Brain microvascular endothelial cell (primary cell): ENCODE measurements around the gene NACAD.

Experiments used
- DNase-seq: peaks from one replicate; pipeline ENCODE4 v3.0.0-alpha.2; 2020
- H3K27ac ChIP-seq: fragments of 250-450 bp; sonication (Bioruptor Pico); 2 replicates; pipeline ENCODE4 v1.5.1; 2020; ENCODE audit warnings: mild to moderate bottlenecking, moderate library complexity
- H3K27me3 ChIP-seq: fragments of 250-450 bp; sonication (Bioruptor Pico); replicated peaks from 2 replicates; pipeline ENCODE4 v1.5.1; 2020; ENCODE audit warnings: mild to moderate bottlenecking
- H3K36me3 ChIP-seq: fragments of 250-450 bp; sonication (Bioruptor Pico); replicated peaks from 2 replicates; pipeline ENCODE4 v1.5.1; 2020; ENCODE audit warnings: mild to moderate bottlenecking
- H3K4me3 ChIP-seq: 2 replicates; pipeline ENCODE4 v1.5.1; 2011; ENCODE audit warnings: low read depth, mild to moderate bottlenecking, control low read depth, low read length, moderate library complexity
- CTCF ChIP-seq: IDR thresholded peaks from 2 replicates; pipeline ENCODE4 v1.5.1; 2011; ENCODE audit warnings: low read depth, mild to moderate bottlenecking, moderate library complexity, low read length, control low read depth, inconsistent platforms; ENCODE audit errors: missing control alignments
- in situ Hi-C: cut with HindIII; loops from 2 replicates; pipeline ENCODE4 v1.10.0; 2017; ENCODE audit warnings: low sequenced_read_pairs, low pct_ligation_motif_present

The NACAD gene

GRCh38 chr7:45033931-45034290 is 54.9 kb downstream of the NACAD start:
- DNase-seq = no peak
- in situ Hi-C loops = no loop called here

GRCh38 chr7:45033261-45033930 is 55.4 kb downstream of the NACAD start:
- in situ Hi-C loops = no loop called here
- peak; percentile 28 for DNase-seq
- Histone ChIP-seq H3K4me3 (no peak overlapping the region), H3K27me3 (no peaks in the 10 kb centered on the region), H3K36me3 (peaks cover 3% of the 10 kb centered on the region), H3K27ac (no peak overlapping the region)
- TF ChIP-seq CTCF = no peak

More at GRCh38 chr7:45033931-45034290, 54.9 kb downstream of the NACAD start:
- TF ChIP-seq CTCF = no peak
- no peaks in the 10 kb centered on the region for H3K27me3 ChIP-seq
- H3K4me3 ChIP-seq = no peak overlapping the region
- peaks cover 6% of the 10 kb centered on the region for H3K36me3 ChIP-seq
- no peak overlapping the region for H3K27ac ChIP-seq

- TF ChIP-seq CTCF = no peak
- peaks cover 6% of the 10 kb centered on the region for H3K36me3 ChIP-seq
- H3K4me3 ChIP-seq = no peak overlapping the region
- H3K27ac ChIP-seq = no peak overlapping the region
- no peaks in the 10 kb centered on the region for H3K27me3 ChIP-seq
- in situ Hi-C loops = no loop called here
- DNase-seq = no peak
Observed at GRCh38 chr7:45032421-45032820, 56.3 kb downstream of the NACAD start.

GRCh38 chr7:45031829-45032228 is 56.9 kb downstream of the NACAD start:
- in situ Hi-C loops = no loop called here
- no peak overlapping the region for H3K4me3 ChIP-seq
- H3K27ac ChIP-seq = no peak overlapping the region
- H3K36me3 ChIP-seq = peaks cover 6% of the 10 kb centered on the region
- no peak for DNase-seq
- H3K27me3 ChIP-seq = no peaks in the 10 kb centered on the region
- no peak for TF ChIP-seq CTCF
